Upper lobe of left lung (tissue), 6 donors: ENCODE data around the gene RNLS. TPM values are rescaled to one million over a fixed set of nuclear protein-coding genes. Genes with fewer than 3 reads are reported as not detected.

ENCODE experiments used
- ATAC-seq, 2 donors: fragments of 200-7000 bp; cut with Tn5 transposase; one replicate each; pipeline ENCODE4 v1.9.1; 2022; ENCODE audit warnings: mild to moderate bottlenecking in 2 of 2, moderate library complexity in 2 of 2; ENCODE audit not compliant: low FRiP score in 2 of 2
- DNase-seq, 2 donors: peaks; one replicate each; pipeline ENCODE4 v3.0.0-alpha.2; 2019 to 2020
- H3K27ac ChIP-seq, 4 donors: fragments of 200-600 bp; sonication (generic); one replicate each; pipeline ENCODE4 v1.5.1; 2016 to 2019
- H3K27me3 ChIP-seq, 4 donors: fragments of 200-600 bp; sonication (generic); one replicate each; pipeline ENCODE4 v1.5.1; 2017 to 2019
- H3K36me3 ChIP-seq, 4 donors: fragments of 200-600 bp; sonication (generic); one replicate each; pipeline ENCODE4 v1.5.1; 2016 to 2019
- H3K4me1 ChIP-seq, 4 donors: fragments of 200-600 bp; sonication (generic); one replicate each; pipeline ENCODE4 v1.5.1; 2018 to 2019
- H3K4me3 ChIP-seq, 4 donors: fragments of 200-600 bp; sonication (generic); one replicate each; pipeline ENCODE4 v1.5.1; 2017 to 2019; ENCODE audit warnings: mild to moderate bottlenecking in 2 of 4, moderate library complexity in 1 of 4
- H3K9me3 ChIP-seq, 4 donors: fragments of 200-600 bp; sonication (generic); one replicate each; pipeline ENCODE4 v1.5.1; 2018 to 2019
- CTCF ChIP-seq, 6 experiments: fragments of 450-650 bp in 4 of 6; fragments of 200-600 bp in 2 of 6; sonication (generic) in 2 of 6; IDR thresholded peaks; one replicate each; pipeline ENCODE4 v1.5.1; 2016 to 2019; ENCODE audit warnings: antibody characterized with exemption in 6 of 6
- EP300 ChIP-seq, 4 donors: sonication (generic); formaldehyde crosslinking; IDR thresholded peaks; one replicate each; pipeline ENCODE4 v1.5.1; 2017; ENCODE audit warnings: antibody characterized with exemption in 4 of 4, control low read depth in 2 of 4
- POLR2A ChIP-seq, 4 donors: fragments of 450-650 bp; IDR thresholded peaks; one replicate each; pipeline ENCODE4 v1.5.1; 2016 to 2017; ENCODE audit warnings: antibody characterized with exemption in 4 of 4, mild to moderate bottlenecking in 2 of 4
- POLR2AphosphoS5 ChIP-seq, 2 donors: sonication (generic); formaldehyde crosslinking; IDR thresholded peaks; one replicate each; pipeline ENCODE4 v1.5.1; 2017; ENCODE audit warnings: antibody characterized with exemption in 2 of 2
- WGBS, 2 donors: methylation state at CpG; one replicate each; pipeline ENCODE4 v1.1.5; 2017 to 2018; 5-methylcytosine and 5-hydroxymethylcytosine counted together
- total RNA-seq, 6 donors: library from RNA; depleted of rRNA in 4 of 6; stranded (reverse); fragments of >200 nt in 4 of 6; gene quantifications; one replicate each; pipeline versions ENCODE4 v1.1.0 to v1.2.1, GENCODE V29; 2016 to 2021
- donor health status: DM: no; HTN: no; CAD: no; lungs with moderate emphysema.
- donor health status: DM: no; HTN: yes; CAD: no; lungs with severe emphysema.

RNLS gene
- total RNA-seq, 6 donors from 2014 or later, result 5.0 to 27.1 (median 15.0) TPM

DNA sequence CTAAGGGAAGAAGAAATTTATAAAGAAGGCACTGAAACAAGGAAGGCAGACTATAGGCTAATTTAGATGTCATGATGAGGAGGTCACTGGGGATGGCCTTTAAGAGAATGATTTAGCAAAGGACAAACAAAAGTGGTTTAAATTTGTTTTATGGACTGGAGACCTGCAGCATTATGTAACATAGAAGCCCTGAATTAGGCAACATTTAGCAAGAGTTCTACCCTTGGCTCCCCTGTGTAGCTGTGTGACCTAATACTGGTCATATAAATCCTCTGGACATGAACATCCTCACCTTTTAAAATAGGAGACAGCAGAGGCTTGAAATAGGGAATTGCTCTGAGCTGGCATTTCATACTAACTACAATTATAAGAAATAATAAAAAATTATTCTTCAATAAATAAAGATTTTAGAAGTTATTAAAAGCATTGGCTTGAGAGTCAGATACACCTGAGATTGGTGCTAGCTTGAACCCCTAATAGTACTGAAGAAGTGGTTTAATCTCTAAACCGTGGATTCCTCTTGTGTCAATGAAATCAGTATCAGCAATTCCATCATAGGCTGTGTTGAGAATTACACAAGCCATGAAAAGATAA lies 48.9 kb downstream of the RNLS start:
- Histone ChIP-seq H3K4me1 (peaks cover 0 to 9% (median 3%) of the 10 kb centered on the region in 4 donors), H3K27ac (no peak overlapping the region), H3K27me3 (no peaks in the 10 kb centered on the region), H3K9me3 (no peaks in the 10 kb centered on the region), H3K36me3 (no peaks in the 10 kb centered on the region), H3K4me3 (no peak overlapping the region)
- no peak for ATAC-seq
- DNase-seq, result no peak
- TF ChIP-seq CTCF (IDR thresholded peaks at IDR 0.05) (no peak), POLR2AphosphoS5 (IDR thresholded peaks at IDR 0.05) (no peak)
- 81 to 96% methylated on average over 1 of the region's 1 CpG for WGBS, 2 donors

DNA sequence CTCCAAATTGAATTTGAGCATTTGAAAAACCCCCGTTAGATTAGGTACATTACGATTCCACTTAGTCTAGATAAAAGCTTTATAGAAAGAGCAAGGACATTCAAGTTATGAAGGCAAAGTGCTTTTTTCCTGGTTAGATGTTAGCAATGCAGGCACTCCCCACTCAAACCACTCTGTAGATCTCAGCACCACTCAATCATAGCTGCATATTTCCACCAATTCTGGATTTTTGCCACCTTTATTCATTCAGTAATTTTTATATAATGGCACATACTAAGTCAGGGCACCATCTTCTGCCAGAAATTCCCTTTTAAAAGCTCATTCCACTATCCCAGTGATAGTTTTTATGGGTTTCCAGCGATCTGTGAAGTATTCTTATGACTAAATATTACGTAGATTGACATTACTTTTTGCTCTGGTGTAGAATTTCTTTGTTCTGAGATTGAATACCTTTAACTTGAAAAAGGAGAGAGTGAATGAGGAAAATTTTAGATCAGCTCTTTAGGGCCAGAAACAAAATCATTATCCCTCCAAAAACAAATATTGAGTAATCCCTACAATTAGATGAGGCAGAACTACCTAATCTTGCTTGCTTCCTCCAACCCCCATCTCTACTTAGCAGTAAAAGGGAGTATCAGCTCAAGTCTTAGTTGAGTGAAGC lies 51.6 kb downstream of the RNLS start:
- no peak for ATAC-seq

DNA sequence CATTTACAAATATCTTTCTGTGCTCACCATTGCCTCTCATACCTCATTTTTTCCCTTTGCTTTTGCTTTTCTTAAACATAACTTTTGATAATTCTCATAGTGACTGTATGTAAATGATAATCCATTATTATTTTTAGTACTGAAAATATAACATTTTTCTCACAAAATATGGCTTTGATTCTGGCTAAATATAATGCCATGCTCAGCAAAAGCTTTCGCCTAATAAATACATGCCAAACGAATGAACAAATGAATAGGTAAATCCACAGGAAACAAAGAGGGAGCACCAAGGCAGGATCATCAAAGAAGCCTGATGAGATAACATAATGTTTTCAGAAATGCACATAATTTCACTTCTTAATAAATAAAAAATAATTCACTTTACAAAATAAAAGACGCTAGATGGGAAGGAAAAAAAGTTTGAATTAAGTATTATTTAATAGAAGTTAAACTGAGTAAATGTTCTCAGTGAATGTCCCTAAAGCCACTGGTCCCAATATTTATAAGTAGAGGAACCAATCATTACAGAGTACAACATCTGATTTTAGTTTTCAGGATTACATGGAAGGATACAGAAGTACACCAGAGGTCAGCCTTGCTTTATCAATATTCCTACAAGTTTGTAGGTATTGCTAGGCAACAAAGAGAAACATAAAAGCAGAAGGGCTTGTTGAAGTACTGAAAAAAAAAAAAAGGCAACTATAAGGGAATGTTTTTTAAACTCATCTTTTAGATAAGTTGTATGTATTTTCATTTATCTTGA lies 52.3 kb downstream of the RNLS start:
- ATAC-seq (no peak), DNase-seq (no peak)
- Histone ChIP-seq H3K4me1 (peaks cover 0 to 6% (median 0%) of the 10 kb centered on the region in 4 donors), H3K4me3 (no peak overlapping the region), H3K27me3 (no peaks in the 10 kb centered on the region), H3K27ac (peak overlapping the region in 1 of 4 donors; percentile 7), H3K36me3 (no peaks in the 10 kb centered on the region), H3K9me3 (no peaks in the 10 kb centered on the region)
- TF ChIP-seq POLR2AphosphoS5 (IDR thresholded peaks at IDR 0.05) (no peak), POLR2A (IDR thresholded peaks at IDR 0.05) (no peak), EP300 (IDR thresholded peaks at IDR 0.05) (no peak), CTCF (IDR thresholded peaks at IDR 0.05) (no peak)
- WGBS, 2 donors, result 88 to 89% methylated on average over 3 of the region's 3 CpGs

More for the DNA sequence above, 51.6 kb downstream of the RNLS start:
- Histone ChIP-seq H3K27ac (peak overlapping the region in 1 of 4 donors; percentile 7), H3K4me1 (peaks cover 0 to 6% (median 0%) of the 10 kb centered on the region in 4 donors), H3K36me3 (no peaks in the 10 kb centered on the region), H3K4me3 (no peak overlapping the region), H3K27me3 (no peaks in the 10 kb centered on the region), H3K9me3 (no peaks in the 10 kb centered on the region)
- no peak for TF ChIP-seq POLR2A (IDR thresholded peaks at IDR 0.05)
- TF ChIP-seq POLR2AphosphoS5 (IDR thresholded peaks at IDR 0.05), result no peak
- TF ChIP-seq EP300 (IDR thresholded peaks at IDR 0.05), result no peak
- TF ChIP-seq CTCF (IDR thresholded peaks at IDR 0.05), result no peak
- DNase-seq, result no peak
- 54 to 62% methylated on average over 4 of the region's 4 CpGs for WGBS, 2 donors

- no peak for DNase-seq
- H3K4me3 ChIP-seq, result no peak overlapping the region
- no peaks in the 10 kb centered on the region for H3K36me3 ChIP-seq
- no peak for ATAC-seq
- H3K9me3 ChIP-seq, result no peaks in the 10 kb centered on the region
- no peak overlapping the region for H3K27ac ChIP-seq
- peaks cover 0 to 6% (median 0%) of the 10 kb centered on the region in 4 donors for H3K4me1 ChIP-seq
- 65 to 97% methylated on average over 2 of the region's 2 CpGs for WGBS, 2 donors
- no peaks in the 10 kb centered on the region for H3K27me3 ChIP-seq
- TF ChIP-seq POLR2A (IDR thresholded peaks at IDR 0.05) (no peak), POLR2AphosphoS5 (IDR thresholded peaks at IDR 0.05) (no peak), EP300 (IDR thresholded peaks at IDR 0.05) (no peak), CTCF (IDR thresholded peaks at IDR 0.05) (no peak)
Measured at GRCh38 chr10:88530093-88530492, 53.0 kb downstream of the RNLS start.
